DOHH2 (cell line): ENCODE measurements around the gene CYP4F2.

Experiments used
- EZH2phosphoT487 ChIP-seq: fragments of 200-600 bp; sonication (generic); IDR thresholded peaks from 2 replicates; pipeline ENCODE4 v1.6.1; 2017; ENCODE audit warnings: borderline replicate concordance, mild to moderate bottlenecking, antibody characterized with exemption, low read length, moderate library complexity, mixed read lengths
- TF ChIP-seq, protein P1 (sequence below): fragments of 200-600 bp; sonication (generic); IDR thresholded peaks from one replicate; pipeline ENCODE4 v1.5.1; 2014; ENCODE audit warnings: antibody characterized with exemption, mild to moderate bottlenecking, low read depth, low read length; ENCODE audit not compliant: poor library complexity, severe bottlenecking

GRCh38 chr19:15897738-15898276, at the start of gene CYP4F2:
- TF ChIP-seq, protein P1, sequence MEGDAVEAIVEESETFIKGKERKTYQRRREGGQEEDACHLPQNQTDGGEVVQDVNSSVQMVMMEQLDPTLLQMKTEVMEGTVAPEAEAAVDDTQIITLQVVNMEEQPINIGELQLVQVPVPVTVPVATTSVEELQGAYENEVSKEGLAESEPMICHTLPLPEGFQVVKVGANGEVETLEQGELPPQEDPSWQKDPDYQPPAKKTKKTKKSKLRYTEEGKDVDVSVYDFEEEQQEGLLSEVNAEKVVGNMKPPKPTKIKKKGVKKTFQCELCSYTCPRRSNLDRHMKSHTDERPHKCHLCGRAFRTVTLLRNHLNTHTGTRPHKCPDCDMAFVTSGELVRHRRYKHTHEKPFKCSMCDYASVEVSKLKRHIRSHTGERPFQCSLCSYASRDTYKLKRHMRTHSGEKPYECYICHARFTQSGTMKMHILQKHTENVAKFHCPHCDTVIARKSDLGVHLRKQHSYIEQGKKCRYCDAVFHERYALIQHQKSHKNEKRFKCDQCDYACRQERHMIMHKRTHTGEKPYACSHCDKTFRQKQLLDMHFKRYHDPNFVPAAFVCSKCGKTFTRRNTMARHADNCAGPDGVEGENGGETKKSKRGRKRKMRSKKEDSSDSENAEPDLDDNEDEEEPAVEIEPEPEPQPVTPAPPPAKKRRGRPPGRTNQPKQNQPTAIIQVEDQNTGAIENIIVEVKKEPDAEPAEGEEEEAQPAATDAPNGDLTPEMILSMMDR, result no peak
- no peak for TF ChIP-seq EZH2phosphoT487
